Mononuclear cell (primary cell): ENCODE data around the gene PTPRG. TPM values are rescaled to one million over a fixed set of nuclear protein-coding genes. Genes with fewer than 3 reads are reported as not detected.

Experiments used
- H3K27me3 ChIP-seq: 2 replicates; pipeline ENCODE4 v1.6.0; 2011; ENCODE audit warnings: low read length, control low read depth; ENCODE audit not compliant: insufficient read depth
- H3K4me1 ChIP-seq: 2 replicates; pipeline ENCODE4 v1.5.1; 2011; ENCODE audit warnings: mild to moderate bottlenecking, low read length, control low read depth; ENCODE audit not compliant: insufficient read depth
- H3K4me3 ChIP-seq: 2 replicates; pipeline ENCODE4 v1.5.1; 2011; ENCODE audit warnings: mild to moderate bottlenecking, low read length, moderate library complexity
- H3K9me3 ChIP-seq: 2 replicates; pipeline ENCODE4 v1.5.1; 2011; ENCODE audit warnings: low read depth, mild to moderate bottlenecking, control low read depth, low read length
- total RNA-seq: library from RNA; depleted of rRNA; stranded (reverse); fragments of >200 nt; gene quantifications from one replicate; pipeline ENCODE4 v1.2.3, GENCODE V29; 2012

The PTPRG gene
- total RNA-seq, 1 donor = 0.42 TPM

DNA sequence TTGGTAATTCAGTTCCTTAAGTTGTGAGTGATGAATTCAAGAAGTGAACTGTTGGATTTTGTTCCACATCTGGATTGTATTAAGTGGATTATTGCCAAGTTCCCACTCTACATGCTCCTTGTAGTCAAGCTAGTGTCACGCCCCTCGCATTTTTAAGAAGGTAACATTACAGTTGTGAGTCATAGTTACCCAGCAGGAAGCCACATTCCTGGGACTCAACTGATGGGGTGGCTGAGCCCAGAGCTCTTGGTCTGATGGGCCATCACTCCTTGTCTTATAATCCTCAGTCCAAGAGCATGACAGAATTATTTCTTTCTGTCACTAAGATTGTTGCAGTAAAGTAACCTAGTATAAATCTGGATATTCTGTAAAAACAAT, 102.7 kb downstream of the PTPRG start:
- H3K4me1 ChIP-seq = no peaks in the 10 kb centered on the region
- no peak overlapping the region for H3K4me3 ChIP-seq
- no peaks in the 10 kb centered on the region for H3K9me3 ChIP-seq
- no peaks in the 10 kb centered on the region for H3K27me3 ChIP-seq

DNA sequence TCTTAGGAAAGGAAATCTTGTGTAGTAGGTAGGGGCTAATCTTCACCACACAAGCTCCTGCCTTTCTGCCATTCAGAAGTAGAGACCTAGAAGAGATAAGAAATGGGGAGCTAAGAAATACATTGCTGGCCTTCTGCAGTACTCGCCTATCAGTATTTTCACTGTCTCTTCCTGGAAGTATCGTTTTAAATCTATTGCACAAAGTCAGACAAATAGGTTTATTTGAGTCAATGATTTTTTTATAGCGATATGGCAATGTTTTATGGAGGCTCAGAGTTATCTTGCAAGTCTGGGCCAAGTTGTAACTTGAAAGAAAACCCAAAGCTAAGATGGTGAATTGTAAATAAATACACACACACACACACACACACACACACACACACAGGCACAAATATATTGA, 103.8 kb downstream of the PTPRG start:
- H3K4me1 ChIP-seq = no peaks in the 10 kb centered on the region
- H3K9me3 ChIP-seq = no peaks in the 10 kb centered on the region
- no peaks in the 10 kb centered on the region for H3K27me3 ChIP-seq
- H3K4me3 ChIP-seq = no peak overlapping the region

DNA sequence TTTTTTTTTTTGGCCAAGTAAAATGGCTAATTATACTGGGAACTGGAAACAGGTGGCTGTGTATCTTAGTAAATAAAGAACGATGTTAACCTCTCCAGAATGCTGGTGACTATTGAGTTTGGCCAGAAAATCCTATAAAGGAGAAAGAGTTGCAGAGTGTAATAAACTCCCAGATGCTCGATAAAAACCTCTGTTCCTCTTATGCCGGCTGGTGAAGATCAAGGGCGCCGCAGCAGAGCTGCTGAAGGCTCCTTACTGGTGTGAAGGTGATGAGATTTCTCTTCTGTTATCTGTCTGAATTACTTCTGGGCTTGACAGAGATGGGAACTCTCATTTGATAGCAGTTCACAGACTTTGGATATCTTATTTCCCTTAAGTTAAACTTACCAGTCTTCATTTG, 104.6 kb downstream of the PTPRG start:
- no peaks in the 10 kb centered on the region for H3K9me3 ChIP-seq
- H3K4me3 ChIP-seq = no peak overlapping the region
- no peaks in the 10 kb centered on the region for H3K4me1 ChIP-seq
- no peaks in the 10 kb centered on the region for H3K27me3 ChIP-seq

DNA sequence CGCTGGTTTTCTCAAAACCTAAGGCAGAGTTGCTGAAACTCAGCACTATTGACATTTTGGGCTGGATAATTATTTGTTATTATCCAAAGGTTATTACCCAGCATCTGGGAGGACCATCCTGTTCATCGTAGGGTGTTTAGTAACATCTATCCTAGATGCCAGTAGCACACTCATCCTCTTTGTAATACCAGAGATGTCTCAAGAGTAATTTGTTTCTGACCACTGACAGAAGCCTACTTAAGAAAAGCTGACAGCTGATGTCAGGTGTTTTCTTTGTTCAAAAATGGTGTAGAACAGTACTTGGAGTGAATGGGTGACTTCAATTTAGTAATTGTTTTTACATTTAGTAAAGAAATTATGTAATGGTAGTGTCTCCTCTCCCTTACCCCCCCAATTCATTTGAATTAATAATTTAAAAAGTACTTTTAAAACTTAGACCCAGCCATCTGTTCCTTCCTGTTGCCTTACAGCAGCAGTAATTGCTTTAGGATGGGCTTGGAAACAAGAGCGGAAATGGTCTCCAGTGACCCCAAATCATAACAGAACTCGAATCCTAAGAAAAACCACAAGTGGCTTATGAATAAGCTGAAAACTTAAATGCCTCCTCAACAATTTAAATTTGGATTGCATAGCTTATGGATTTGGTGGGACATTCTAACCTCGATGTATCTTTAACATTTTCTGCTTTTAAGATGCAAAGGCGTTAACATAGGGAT, 105.4 kb downstream of the PTPRG start:
- H3K4me3 ChIP-seq = no peak overlapping the region
- H3K9me3 ChIP-seq = no peaks in the 10 kb centered on the region
- H3K27me3 ChIP-seq = no peaks in the 10 kb centered on the region
- H3K4me1 ChIP-seq = no peaks in the 10 kb centered on the region

DNA sequence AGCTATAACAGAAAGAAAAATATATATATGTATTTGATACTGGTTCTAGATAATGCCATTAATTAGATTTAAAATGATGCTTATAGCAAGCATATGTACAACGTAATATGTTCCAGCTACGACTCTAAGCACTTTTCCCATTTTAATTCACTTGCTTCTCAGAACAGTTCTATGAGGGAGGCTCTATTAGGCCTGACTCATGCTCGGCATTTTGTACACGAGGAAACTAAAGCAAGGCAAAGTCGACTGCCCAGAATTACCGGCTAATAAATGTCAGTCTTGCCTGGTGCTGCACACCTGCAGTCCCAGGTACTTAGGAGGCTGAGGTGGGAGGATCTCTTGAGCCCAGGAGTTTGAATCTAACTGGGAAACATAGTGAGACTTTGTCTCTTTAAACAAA, 106.0 kb downstream of the PTPRG start:
- Histone ChIP-seq H3K9me3 (no peaks in the 10 kb centered on the region), H3K4me1 (no peaks in the 10 kb centered on the region), H3K4me3 (no peak overlapping the region), H3K27me3 (no peaks in the 10 kb centered on the region)

DNA sequence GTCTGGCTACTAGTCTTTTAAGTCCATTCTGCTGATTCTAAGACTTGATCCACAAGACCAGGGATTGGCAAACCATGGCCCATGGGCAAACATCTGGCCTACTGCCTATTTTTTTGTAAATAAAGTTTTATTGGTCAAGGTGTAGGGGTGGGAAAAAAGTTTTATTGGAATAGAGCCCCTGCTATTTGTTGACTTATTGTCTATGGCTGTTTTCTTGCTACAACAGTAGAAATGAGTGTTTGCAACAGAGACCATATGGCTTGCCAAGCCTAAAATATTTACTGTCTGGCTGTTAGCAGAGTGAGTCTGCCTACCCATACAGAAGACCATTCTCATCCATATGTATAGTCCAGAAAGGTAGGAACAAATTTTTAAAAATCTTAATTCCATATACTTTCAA, 106.4 kb downstream of the PTPRG start:
- no peaks in the 10 kb centered on the region for H3K9me3 ChIP-seq
- H3K4me1 ChIP-seq = no peaks in the 10 kb centered on the region
- no peak overlapping the region for H3K4me3 ChIP-seq
- no peaks in the 10 kb centered on the region for H3K27me3 ChIP-seq

DNA sequence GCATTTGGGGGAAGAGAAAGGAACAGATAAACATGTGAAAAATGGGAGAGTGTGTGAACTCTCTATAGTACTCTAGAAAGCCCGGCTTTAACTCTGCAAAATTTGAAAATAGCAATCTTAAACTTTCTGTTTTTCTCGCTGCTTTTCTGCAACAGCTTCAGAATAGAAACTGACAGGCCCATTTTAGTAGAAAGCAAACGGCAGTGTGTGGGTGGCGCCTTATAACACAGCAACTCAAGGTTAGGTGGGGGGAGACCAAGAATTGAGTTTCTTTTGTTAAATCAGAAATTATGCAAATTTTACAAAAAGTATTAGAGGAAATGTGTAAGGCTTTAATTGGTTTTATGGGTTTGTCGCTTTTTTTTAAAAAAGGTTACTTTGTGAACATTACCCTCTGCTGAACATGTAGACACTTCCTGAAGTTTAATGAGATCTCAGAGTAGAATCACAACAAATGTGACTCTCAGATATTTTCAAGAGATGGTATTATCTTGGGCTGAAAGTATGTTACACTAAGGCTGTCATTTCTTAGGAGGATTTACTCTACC, 107.0 kb downstream of the PTPRG start:
- Histone ChIP-seq H3K4me3 (no peak overlapping the region), H3K4me1 (no peaks in the 10 kb centered on the region), H3K9me3 (no peaks in the 10 kb centered on the region), H3K27me3 (no peaks in the 10 kb centered on the region)

DNA sequence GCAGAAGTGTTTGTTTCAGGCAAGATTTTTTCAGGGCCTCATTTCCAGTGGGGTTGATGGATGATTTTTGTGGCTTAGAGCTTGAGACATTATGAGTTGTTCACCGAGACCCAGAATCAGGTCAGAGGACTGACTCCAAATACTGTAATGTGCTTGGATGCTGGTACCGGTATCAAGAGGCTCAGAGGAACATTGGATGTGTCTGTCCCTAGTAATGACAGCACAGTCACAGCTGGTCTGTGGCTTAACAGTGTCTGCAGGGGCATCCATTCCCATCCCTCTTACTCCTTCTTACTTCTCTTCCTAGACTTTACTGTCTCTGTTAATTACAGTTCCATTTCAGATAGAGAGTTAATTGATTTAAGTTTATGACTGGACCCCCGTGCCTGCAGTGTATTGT, 107.8 kb downstream of the PTPRG start:
- Histone ChIP-seq H3K9me3 (no peaks in the 10 kb centered on the region), H3K4me3 (no peak overlapping the region), H3K27me3 (no peaks in the 10 kb centered on the region), H3K4me1 (no peaks in the 10 kb centered on the region)

DNA sequence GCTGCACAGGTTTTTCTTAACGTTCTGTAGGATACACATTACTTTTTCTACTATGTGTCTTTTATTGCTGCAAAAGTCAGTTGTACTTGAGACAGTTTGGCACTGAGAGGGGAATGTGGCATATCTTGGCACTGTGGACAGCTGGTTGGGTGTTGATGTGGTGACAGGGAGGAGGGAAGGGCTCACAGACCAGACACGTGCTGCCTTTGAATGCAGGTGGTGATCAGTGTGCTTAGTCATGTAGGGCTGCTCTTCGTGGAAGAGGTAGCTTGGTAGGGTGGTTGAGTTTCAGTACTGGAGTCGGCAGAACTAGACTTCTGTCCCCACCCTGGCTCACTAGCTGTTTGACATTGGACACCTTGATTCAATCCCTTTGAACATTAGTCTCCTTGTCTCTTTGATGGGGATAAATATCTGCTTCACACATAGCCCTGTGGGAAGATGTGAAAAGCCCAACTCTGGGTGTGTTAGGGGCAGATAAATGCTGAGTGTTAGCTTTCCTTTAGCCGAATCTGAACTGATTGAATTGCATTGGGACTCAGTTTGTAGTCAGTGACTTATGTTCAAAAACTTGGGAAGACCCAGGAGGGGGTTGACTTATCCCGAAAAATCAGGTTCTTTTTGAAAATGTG, 108.4 kb downstream of the PTPRG start:
- H3K27me3 ChIP-seq = no peaks in the 10 kb centered on the region
- no peaks in the 10 kb centered on the region for H3K4me1 ChIP-seq
- H3K9me3 ChIP-seq = no peaks in the 10 kb centered on the region
- no peak overlapping the region for H3K4me3 ChIP-seq

DNA sequence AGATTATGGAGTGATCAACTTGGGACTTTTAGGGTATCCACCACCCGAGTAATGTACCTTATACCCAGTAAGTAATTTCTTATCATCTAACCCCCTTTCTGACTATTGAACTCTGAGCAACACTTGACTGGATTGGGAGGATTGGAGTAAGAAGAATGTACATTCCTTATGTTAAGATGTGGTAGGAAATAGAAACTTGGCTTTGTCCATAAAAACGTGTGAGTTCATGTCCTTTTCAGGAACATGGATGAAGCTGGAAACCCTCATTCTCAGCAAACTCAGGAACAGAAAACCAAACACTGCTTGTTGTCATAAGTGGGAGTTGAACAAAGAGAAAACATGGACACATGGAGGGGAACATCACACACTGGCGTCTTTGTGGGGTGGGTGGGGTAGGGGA, 112.3 kb downstream of the PTPRG start:
- Histone ChIP-seq H3K9me3 (no peaks in the 10 kb centered on the region), H3K4me1 (no peaks in the 10 kb centered on the region), H3K4me3 (no peak overlapping the region), H3K27me3 (no peaks in the 10 kb centered on the region)

DNA sequence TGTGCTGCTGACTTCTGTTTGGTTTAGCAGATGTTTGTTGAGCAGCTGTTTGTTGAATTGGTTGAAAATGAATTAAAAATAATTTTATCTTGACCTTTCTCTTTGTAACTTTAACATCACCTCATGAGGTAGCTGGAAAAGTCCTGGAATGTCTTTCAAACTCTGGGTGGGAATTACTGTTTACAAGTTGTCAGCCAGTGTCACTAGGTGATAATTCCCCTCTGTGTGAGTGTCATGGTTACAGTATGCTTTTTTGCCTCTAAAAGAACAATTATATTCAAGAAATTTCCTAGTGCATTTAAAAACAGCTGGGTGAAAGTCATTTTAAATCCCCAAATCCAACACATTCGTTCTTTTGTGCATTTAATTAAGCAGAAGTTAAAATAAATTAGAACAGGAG, 113.2 kb downstream of the PTPRG start:
- Histone ChIP-seq H3K4me1 (no peaks in the 10 kb centered on the region), H3K4me3 (no peak overlapping the region), H3K27me3 (no peaks in the 10 kb centered on the region), H3K9me3 (no peaks in the 10 kb centered on the region)

DNA sequence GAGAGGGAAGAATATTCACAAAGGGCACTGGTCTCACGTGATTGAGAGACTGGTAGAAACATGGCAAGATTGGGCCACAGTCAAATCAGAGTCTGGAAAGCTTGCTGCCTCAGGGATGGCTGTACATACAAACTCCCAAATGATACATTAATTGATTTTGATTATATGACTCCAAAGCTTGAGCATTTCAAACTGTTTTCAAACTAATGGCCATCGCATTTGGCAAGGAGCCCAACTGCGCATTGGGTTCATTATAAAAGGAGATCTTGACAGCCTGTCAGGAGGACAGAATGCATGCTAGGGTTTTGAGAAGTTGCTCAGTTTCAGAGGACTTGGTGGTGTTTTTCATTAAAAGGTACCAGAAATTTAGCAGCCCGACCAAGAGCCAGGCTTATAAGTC, 117.7 kb downstream of the PTPRG start:
- H3K27me3 ChIP-seq = no peaks in the 10 kb centered on the region

DNA sequence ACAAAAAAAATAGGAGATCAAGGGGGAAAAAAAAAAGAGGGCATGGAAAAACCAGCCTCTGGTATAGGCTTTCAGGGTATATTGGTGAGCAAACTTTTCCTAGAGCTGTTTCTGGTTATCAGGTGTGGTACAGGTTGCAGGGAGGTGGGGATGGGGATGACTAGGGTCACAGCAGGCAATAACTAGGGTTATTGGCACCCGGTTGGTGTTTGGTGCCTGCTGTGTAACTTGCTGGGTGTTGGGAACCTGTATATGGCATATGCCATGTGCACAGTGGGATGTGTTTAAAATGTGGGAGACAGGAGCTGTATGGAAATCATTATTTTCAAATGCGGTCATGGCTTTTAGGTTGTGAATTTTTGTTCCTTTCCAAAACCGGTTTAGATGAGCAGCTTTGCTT, 119.2 kb downstream of the PTPRG start:
- H3K9me3 ChIP-seq = no peaks in the 10 kb centered on the region
- H3K27me3 ChIP-seq = no peaks in the 10 kb centered on the region
- H3K4me1 ChIP-seq = no peaks in the 10 kb centered on the region
- no peak overlapping the region for H3K4me3 ChIP-seq

More for the DNA sequence above, 117.7 kb downstream of the PTPRG start:
- Histone ChIP-seq H3K4me3 (no peak overlapping the region), H3K9me3 (no peaks in the 10 kb centered on the region), H3K4me1 (no peaks in the 10 kb centered on the region)

DNA sequence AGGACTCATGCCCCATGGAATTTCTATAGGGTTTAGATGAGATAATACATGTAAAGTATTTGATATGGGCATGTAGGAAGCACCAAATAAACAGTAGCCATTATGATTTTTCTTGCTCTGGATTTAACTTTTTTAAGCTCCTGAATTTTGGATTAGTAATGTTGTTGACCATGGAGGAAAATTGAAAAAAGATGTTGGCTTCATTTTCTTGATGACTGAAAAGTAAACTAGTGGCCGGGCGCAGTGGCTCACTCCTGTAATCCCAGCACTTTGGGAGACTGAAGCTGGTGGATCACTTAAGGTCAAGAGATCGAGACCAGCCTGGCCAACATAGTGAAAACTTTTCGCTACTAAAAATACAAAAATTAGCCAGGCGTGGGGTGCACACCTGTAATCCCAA, 120.3 kb downstream of the PTPRG start:
- no peak overlapping the region for H3K4me3 ChIP-seq
- H3K4me1 ChIP-seq = no peaks in the 10 kb centered on the region
- no peaks in the 10 kb centered on the region for H3K27me3 ChIP-seq
- H3K9me3 ChIP-seq = no peaks in the 10 kb centered on the region

DNA sequence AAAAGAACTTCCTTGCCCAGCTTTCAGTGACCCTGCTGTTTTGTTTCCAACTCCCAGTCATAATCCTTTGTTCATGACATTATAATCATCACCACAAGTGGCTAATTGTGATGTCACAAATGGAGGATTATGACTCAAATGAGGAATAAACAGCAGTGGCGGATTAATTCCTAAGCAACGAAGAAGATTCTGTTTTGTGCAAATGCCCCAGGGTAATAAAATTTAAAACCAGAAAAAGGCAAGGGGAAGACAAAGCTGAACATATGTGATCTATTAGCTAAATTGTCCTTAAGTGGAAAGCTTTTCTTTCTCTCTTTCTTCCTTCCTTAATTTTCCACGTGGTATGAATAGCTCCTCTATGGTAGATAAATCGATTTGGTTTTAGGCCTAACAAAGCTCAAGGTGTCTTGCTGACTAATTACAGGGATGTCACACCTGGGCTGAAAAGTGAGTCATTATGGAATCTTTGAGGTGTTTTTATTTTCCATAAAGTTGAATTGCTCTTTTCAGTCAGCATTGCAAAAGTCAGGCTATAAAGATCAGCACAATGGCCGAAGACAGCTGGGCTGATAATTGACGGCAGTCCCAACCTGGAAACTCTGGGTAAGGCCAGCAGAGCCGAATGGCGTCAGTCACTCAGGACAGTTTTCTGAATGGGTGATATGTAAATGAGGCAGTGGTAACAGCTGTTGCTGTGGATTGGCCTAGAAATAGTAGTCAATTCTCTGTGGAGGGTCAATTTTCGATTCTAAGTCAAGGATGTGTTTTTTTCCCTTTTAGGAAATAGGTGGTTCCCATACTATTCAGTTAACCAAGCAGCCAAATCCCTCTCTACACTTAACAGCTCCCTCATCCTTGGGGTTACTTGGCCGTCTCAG, 121.5 kb downstream of the PTPRG start:
- Histone ChIP-seq H3K9me3 (no peaks in the 10 kb centered on the region), H3K4me3 (no peak overlapping the region), H3K27me3 (no peaks in the 10 kb centered on the region), H3K4me1 (no peaks in the 10 kb centered on the region)
